ENCODE data around the gene FRMD5. TPM values are rescaled to one million over a fixed set of nuclear protein-coding genes. Genes with fewer than 3 reads are reported as not detected.

The FRMD5 gene
- total RNA-seq, 1 donor from 2014 or later = 5.8 TPM

GRCh38 chr15:43975326-43975725, 219.7 kb downstream of the FRMD5 start:
- no peak for DNase-seq (ENCODE audit: low spot score)

GRCh38 chr15:43974852-43975251, 220.2 kb downstream of the FRMD5 start:
- no peak for DNase-seq (ENCODE audit: low spot score)

GRCh38 chr15:43969802-43970375, 225.2 kb downstream of the FRMD5 start:
- no peak for DNase-seq (ENCODE audit: low spot score)

GRCh38 chr15:43968551-43968950, 226.5 kb downstream of the FRMD5 start:
- DNase-seq (ENCODE audit: low spot score) = no peak

- no peak for DNase-seq (ENCODE audit: low spot score)
Observed at GRCh38 chr15:43966646-43967045, 228.4 kb downstream of the FRMD5 start.

- no peak for DNase-seq (ENCODE audit: low spot score)
Observed at GRCh38 chr15:43958861-43959330, 236.2 kb downstream of the FRMD5 start.

GRCh38 chr15:43957724-43958123, 237.3 kb downstream of the FRMD5 start:
- DNase-seq (ENCODE audit: low spot score) = no peak

GRCh38 chr15:43955140-43955539, 239.9 kb downstream of the FRMD5 start:
- no peak for DNase-seq (ENCODE audit: low spot score)

- DNase-seq (ENCODE audit: low spot score) = no peak
Observed at GRCh38 chr15:43954181-43954621, 240.9 kb downstream of the FRMD5 start.

- DNase-seq (ENCODE audit: low spot score) = no peak
Observed at GRCh38 chr15:43953402-43953801, 241.7 kb downstream of the FRMD5 start.

- DNase-seq (ENCODE audit: low spot score) = no peak
Observed at GRCh38 chr15:43950531-43950930, 244.5 kb downstream of the FRMD5 start.

GRCh38 chr15:43948691-43949325, 246.3 kb downstream of the FRMD5 start:
- no peak for DNase-seq (ENCODE audit: low spot score)

- DNase-seq (ENCODE audit: low spot score) = no peak
Observed at GRCh38 chr15:43943511-43943910, 251.6 kb downstream of the FRMD5 start.

- no peak for DNase-seq (ENCODE audit: low spot score)
Observed at GRCh38 chr15:43942194-43942593, 252.9 kb downstream of the FRMD5 start.

- DNase-seq (ENCODE audit: low spot score) = no peak
Observed at GRCh38 chr15:43941555-43941954, 253.5 kb downstream of the FRMD5 start.

GRCh38 chr15:43941071-43941470, 254.0 kb downstream of the FRMD5 start:
- no peak for DNase-seq (ENCODE audit: low spot score)

GRCh38 chr15:43939070-43939469, 256.0 kb downstream of the FRMD5 start:
- DNase-seq (ENCODE audit: low spot score) = no peak

GRCh38 chr15:43934480-43934879, 260.6 kb downstream of the FRMD5 start:
- DNase-seq (ENCODE audit: low spot score) = peak; percentile 83

- DNase-seq (ENCODE audit: low spot score) = no peak
Observed at GRCh38 chr15:43932907-43933306, 262.2 kb downstream of the FRMD5 start.

- peak; percentile 86 for DNase-seq (ENCODE audit: low spot score)
Observed at GRCh38 chr15:43931790-43932435, 263.2 kb downstream of the FRMD5 start.

- no peak for DNase-seq (ENCODE audit: low spot score)
Observed at GRCh38 chr15:43931119-43931518, 264.0 kb downstream of the FRMD5 start.

- no peak for DNase-seq (ENCODE audit: low spot score)
Observed at GRCh38 chr15:43930556-43930955, 264.5 kb downstream of the FRMD5 start.

- peak; percentile 78 for DNase-seq (ENCODE audit: low spot score)
Observed at GRCh38 chr15:43930079-43930478, 265.0 kb downstream of the FRMD5 start.
